Ishikawa (cell line): ENCODE data around the gene STARD10.

ENCODE experiments used
- CEBPB ChIP-seq: IDR thresholded peaks from 2 replicates; pipeline ENCODE4 v1.6.1; 2012
- CREB1 ChIP-seq: IDR thresholded peaks from 2 replicates; pipeline ENCODE4 v1.6.1; 2012; ENCODE audit warnings: low read depth
- EGR1 ChIP-seq: IDR thresholded peaks from 2 replicates; pipeline ENCODE4 v1.6.1; 2012
- EP300 ChIP-seq: IDR thresholded peaks from 2 replicates; pipeline ENCODE4 v1.6.1; 2012; ENCODE audit warnings: borderline replicate concordance
- FOXM1 ChIP-seq: IDR thresholded peaks from 2 replicates; pipeline ENCODE4 v1.6.1; 2012; ENCODE audit warnings: low read depth, borderline replicate concordance
- MAX ChIP-seq: IDR thresholded peaks from 2 replicates; pipeline ENCODE4 v1.6.1; 2012
- NFIC ChIP-seq: IDR thresholded peaks from 2 replicates; pipeline ENCODE4 v1.6.1; 2012
- RAD21 ChIP-seq: IDR thresholded peaks from 2 replicates; pipeline ENCODE4 v1.6.1; 2012; ENCODE audit warnings: low read depth
- REST ChIP-seq: IDR thresholded peaks from 2 replicates; pipeline ENCODE4 v1.6.1; 2012; ENCODE audit warnings: low read depth, mild to moderate bottlenecking
- TAF1 ChIP-seq: IDR thresholded peaks from 2 replicates; pipeline ENCODE4 v1.6.1; 2012; ENCODE audit warnings: low read depth, mild to moderate bottlenecking
- TCF12 ChIP-seq: IDR thresholded peaks from 2 replicates; pipeline ENCODE4 v1.6.1; 2012; ENCODE audit warnings: low read depth
- TEAD4 ChIP-seq: IDR thresholded peaks from 2 replicates; pipeline ENCODE4 v1.6.1; 2012
- USF1 ChIP-seq: IDR thresholded peaks from 2 replicates; pipeline ENCODE4 v1.6.1; 2012
- YY1 ChIP-seq: IDR thresholded peaks from 2 replicates; pipeline ENCODE4 v1.6.1; 2012; ENCODE audit warnings: low read depth
- ZBTB7A ChIP-seq: IDR thresholded peaks from 2 replicates; pipeline ENCODE4 v1.6.1; 2012; ENCODE audit warnings: low read depth

The STARD10 gene

GRCh38 chr11:72840780-72841179 is 46.9 kb upstream of the STARD10 start:
- TF ChIP-seq REST = no peak
- TF ChIP-seq TEAD4 = no peak
- TF ChIP-seq CEBPB = 0 out of 2 replicates have a peak, but pooled peaks have one; percentile 36

DNA sequence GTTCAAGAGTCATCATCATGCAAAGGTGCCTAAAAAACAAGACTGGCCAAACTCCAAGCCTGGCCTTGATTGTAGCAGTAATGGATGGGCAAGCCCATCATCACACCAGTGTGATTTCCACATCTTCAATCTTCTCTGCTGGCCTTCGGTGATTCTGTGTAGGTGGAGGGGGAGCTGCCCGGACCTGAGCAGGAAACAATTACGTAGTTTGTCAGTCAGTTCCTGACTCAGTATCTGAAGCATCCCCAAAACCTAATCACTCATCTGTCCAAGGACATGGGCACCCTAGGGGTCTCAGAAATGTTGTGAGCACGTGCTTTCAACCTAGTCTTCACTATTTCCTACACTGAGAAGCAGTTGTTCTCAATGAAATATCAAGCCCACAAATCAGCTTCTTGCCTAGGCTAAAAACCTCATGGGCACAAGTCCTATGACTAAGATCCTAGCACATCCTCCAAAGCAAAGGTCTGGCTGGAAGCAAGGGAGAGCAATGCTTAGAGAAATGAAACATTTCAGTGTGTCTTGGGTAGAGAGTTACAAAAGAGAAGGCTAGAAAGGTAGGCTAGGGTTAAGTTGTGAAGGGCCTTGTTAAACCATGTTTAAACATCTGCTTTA is 45.0 kb upstream of the STARD10 start:
- no peak for TF ChIP-seq RAD21
- no peak for TF ChIP-seq TEAD4

GRCh38 chr11:72836111-72836510 is 42.3 kb upstream of the STARD10 start:
- TF ChIP-seq TAF1 = no peak
- no peak for TF ChIP-seq YY1
- TF ChIP-seq TEAD4 = no peak

DNA sequence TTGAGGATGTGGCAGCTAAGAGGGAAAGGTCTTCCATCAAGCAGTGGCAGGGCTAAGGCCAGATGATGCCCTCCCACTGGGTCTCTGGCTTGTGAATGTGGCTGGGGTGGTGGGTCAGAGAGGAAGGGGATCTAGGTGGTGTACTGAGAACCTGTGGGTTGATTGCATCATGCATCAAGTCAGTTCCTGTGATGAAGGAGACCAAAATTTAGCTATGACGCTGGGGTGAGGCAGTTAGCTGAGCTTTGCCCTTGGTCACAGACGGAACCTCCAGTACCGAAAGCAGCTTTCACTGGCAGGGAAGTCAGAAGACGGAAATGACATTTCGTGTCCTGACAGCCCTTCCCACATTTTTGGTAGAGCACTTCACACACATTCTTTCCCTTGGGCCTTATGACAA is 41.1 kb upstream of the STARD10 start:
- no peak for TF ChIP-seq TCF12
- TF ChIP-seq MAX = no peak
- TF ChIP-seq REST = no peak
- no peak for TF ChIP-seq ZBTB7A
- TF ChIP-seq YY1 = no peak

DNA sequence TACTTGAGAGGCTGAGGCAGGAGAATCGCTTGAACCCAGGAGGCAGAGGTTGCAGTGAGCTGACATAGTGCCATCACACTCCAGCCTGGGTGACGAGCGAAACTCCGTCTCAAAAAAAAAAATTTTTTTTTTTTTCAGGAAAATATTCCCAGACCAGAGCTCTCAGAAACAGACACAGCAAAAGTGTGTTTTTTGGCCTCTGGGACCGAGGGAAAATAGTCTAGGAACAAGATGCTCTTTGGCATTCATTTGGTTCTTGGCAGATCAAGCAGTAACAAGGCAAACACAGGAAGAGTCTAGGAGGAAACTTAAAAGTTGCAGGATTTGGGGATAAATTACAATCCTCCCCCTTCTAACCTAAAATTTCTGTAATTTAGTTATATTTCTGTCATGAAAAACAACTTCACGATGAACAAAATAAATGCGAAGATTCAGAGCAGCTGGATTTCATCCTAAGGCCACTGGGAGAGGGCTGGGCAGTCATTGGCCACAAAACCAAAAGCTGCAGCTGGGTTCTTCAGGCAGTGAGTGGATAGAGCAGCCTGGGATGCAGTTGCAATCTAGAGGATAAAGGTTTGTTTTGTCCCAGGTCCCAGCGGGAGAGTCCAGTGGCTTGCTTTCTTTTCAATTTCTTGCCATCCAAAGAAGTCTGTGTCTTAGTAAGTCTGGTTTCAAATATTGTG is 40.1 kb upstream of the STARD10 start:
- TF ChIP-seq TAF1 = no peak
- no peak for TF ChIP-seq FOXM1
- no peak for TF ChIP-seq TCF12
- TF ChIP-seq ZBTB7A = no peak
- TF ChIP-seq TEAD4 = no peak
- no peak for TF ChIP-seq USF1
- no peak for TF ChIP-seq CEBPB
- no peak for TF ChIP-seq EGR1
- no peak for TF ChIP-seq RAD21
- no peak for TF ChIP-seq EP300
- TF ChIP-seq CREB1 = no peak
- no peak for TF ChIP-seq REST
- no peak for TF ChIP-seq MAX
- no peak for TF ChIP-seq YY1
- no peak for TF ChIP-seq NFIC
